SJCRH30 (cell line): ENCODE measurements around the gene ALG1. TPM values are rescaled to one million over a fixed set of nuclear protein-coding genes. Genes with fewer than 3 reads are reported as not detected.
"Not testable (repeated sequence)": the region's sequence is repeated elsewhere in the genome, so short reads cannot be mapped to it uniquely, and the experiment has no call there.

ENCODE experiments used
- DNase-seq, 2 experiments: peaks; one replicate each; pipeline ENCODE4 v3.0.0-alpha.2; 2015 to 2020
- H3K27ac ChIP-seq: fragments of 250-450 bp; sonication (Bioruptor Pico); 2 replicates; pipeline ENCODE4 v1.5.1; 2020; ENCODE audit warnings: mild to moderate bottlenecking, moderate library complexity
- H3K27me3 ChIP-seq: fragments of 250-450 bp; sonication (Bioruptor Pico); 2 replicates; pipeline ENCODE4 v1.5.1; 2020; ENCODE audit warnings: mild to moderate bottlenecking, moderate library complexity
- H3K36me3 ChIP-seq: fragments of 250-450 bp; sonication (Bioruptor Pico); 2 replicates; pipeline ENCODE4 v1.5.1; 2020; ENCODE audit warnings: mild to moderate bottlenecking, moderate library complexity
- H3K4me1 ChIP-seq: fragments of 250-450 bp; sonication (Bioruptor Pico); 2 replicates; pipeline ENCODE4 v1.5.1; 2020; ENCODE audit warnings: mild to moderate bottlenecking, moderate library complexity
- H3K4me3 ChIP-seq: fragments of 250-450 bp; sonication (Bioruptor Pico); 2 replicates; pipeline ENCODE4 v1.5.1; 2020; ENCODE audit warnings: mild to moderate bottlenecking, moderate library complexity
- H3K9me3 ChIP-seq: fragments of 250-450 bp; sonication (Bioruptor Pico); replicated peaks from 2 replicates; pipeline ENCODE4 v1.5.1; 2020; ENCODE audit warnings: mild to moderate bottlenecking, moderate library complexity
- total RNA-seq: library from RNA; depleted of rRNA; stranded (reverse); fragments of >200 nt; shearing (Covaris generic); gene quantifications from 2 replicates; pipeline ENCODE4 v1.2.3, GENCODE V29; 2014

ALG1 gene
- total RNA-seq, 1 experiment from 2014 or later = 8.2 TPM

DNA sequence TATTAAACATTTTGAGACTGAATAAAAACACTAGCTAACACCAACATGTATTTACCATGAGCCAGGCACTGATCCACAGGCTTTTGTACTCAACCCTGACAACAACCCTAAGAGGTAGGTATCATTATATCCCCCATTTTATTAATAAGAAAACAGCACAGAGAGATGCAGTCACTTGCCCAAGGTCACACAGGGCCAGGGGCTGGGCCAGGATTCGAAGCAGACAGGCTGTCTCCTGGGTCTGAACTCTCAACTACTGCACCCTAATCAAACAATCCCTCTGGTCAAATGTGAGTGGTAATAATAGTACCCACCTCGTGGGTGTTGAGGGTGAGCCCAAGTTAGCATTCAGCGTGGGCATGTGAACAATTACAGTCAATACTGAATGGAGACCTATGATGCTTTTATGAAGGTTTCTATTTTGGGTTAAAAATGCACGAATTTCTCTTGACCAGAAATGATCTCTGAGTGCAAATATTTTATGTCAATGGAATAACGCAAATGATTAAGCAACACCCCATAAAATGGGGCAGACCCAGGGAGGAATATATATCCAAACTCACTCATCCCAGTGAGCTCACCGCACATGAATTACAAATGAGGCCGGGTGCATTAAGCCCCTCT lies 24.9 kb downstream of the ALG1 start:
- H3K4me1 ChIP-seq, H3K4me3 ChIP-seq, DNase-seq, H3K27me3 ChIP-seq, H3K27ac ChIP-seq, H3K9me3 ChIP-seq, H3K36me3 ChIP-seq: not testable (repeated sequence)

DNA sequence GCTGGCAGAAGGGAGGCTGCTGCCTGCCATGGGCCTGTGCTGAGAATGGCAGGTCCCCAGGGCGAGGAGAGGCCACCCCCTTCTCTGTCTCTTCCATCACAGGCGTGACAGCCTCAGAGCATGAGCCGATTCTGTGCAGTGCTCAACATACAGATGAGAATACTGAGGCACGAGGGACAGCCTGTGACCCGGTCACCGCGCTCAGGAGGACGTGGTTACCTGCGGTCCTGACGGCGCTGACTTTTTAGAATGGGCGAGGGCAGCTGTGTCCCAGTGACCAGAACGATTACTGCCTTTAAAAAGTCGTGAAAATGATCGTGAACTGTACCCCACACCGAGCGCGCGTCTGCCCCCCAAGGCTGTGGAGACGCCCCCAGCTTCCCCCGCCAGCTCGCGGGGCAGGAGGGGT lies 25.4 kb downstream of the ALG1 start:
- not testable (repeated sequence) for H3K4me1 ChIP-seq, H3K36me3 ChIP-seq, H3K9me3 ChIP-seq, H3K27me3 ChIP-seq
- Histone ChIP-seq H3K27ac (peak overlapping the region; percentile 50), H3K4me3 (peak overlapping the region; percentile 70)
- peak; percentile 29 to 42 for DNase-seq

DNA sequence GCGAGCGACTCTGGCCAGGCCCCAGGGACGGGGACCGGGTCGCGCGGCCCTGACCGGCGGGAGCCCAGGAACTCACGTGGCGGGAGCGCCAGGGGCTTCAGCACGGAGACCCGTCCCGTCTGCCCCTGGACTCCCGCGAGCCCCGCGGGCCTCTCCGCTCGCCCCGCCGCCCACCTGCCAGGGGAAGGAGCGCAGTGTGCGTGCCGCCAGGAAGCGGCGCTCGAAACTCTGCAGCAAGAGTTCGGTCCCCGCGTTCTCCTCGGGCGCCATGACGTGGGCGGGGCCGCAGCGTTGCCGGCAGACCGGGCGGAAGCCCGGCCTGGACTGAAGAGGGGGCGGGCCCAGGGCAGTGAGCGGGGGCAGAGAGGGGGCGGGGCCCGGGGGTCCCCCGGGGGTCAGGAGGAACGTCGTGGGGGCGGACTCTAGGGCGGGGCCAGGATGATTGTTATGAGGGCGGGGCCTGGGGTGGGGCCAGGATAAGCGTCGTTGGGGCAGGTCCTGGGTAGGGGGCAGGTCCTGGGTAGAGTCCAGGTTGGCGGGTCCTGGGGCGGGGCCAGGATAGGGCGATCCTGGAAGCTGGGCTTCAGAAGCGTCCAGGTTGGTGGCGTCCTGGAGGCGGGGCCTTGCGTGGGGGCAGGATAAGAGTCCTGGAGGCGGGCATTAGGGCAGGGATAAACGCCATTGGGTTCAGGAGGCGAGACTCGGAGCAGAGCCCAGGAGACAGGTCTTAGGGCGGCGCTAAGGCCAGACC lies 26.0 kb downstream of the ALG1 start, which contains the start of gene EEF2KMT:
EEF2KMT (minus strand) TSS at position 326 of the 751 bp plus-strand sequence; CDS start at position 270, 56 bp downstream.
- Histone ChIP-seq H3K27ac (peak within 1 kb of the TSS; percentile 50), H3K4me3 (peak within 1 kb of the TSS; percentile 70)
- H3K9me3 ChIP-seq, H3K4me1 ChIP-seq, H3K27me3 ChIP-seq, H3K36me3 ChIP-seq: not testable (repeated sequence)
- DNase-seq = peak; percentile 99

DNA sequence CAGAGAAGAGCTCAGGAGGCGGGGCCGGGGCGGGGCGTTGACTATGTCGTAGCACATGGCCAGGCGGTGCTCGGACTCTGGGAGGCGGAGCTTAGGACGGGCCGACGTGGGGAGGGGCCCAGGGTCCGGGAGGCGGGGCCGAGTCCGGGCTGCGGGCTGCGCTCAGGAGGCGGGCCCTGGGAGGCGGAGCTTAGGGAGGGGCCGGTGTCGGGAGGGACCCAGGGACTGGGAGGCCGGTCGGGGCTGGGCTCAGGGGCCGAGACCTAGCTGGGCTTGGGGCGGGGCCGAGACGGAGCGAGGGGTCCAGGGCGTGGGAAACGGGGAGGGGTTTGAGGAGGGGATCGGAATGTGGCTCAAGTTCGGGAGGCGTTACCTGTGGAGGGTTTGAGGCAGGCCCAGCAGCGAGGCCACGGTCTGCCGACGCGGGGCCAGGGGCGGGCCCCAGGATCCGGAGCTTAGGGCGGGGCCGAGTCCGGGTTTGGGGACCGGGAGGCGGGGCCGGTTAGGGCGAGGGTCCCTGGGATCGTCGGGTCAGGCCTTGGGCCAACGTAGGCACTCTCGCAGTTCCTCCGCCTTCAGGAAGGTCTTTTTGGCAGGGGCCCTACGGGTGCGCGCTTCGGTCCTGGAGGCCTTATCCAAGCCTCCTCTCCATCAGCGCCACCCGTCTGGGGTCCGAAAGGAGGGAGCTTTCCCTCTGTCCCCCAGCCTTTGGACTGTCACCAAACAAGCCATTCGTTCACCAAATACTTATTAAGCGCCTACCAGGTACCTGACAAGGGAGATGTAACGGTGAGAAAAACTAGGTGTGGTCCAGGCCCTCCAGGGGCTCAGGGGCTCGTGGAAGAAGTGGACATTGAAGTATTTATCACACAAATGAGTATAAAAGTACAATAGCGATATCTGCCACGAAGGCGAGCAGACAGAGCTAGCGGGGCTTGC lies 26.8 kb downstream of the ALG1 start:
- not testable (repeated sequence) for H3K36me3 ChIP-seq, H3K4me1 ChIP-seq, H3K9me3 ChIP-seq, H3K27ac ChIP-seq, H3K27me3 ChIP-seq
- peak; percentile 67 to 70 for DNase-seq
- peak overlapping the region; percentile 70 for H3K4me3 ChIP-seq

DNA sequence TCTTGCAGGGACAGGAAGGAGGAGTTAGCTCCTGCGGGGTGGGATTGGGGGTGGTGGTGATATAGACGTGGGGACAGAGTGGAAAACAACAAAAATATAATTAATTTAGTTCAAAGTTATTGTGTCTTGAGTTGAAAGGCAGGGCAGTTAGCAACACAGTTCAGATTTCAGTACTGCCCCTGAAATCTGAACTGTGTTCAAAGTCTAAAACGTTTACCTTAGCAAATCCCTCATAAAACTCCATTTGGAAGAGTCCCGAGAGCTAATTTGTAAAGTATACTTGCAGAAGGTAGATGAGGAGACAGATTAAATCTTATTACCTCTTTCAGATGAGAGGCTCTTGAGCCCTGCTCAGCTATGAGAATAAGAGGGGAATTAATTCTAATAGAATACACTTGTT lies 27.5 kb downstream of the ALG1 start:
- DNase-seq, H3K4me1 ChIP-seq, H3K27me3 ChIP-seq, H3K4me3 ChIP-seq, H3K27ac ChIP-seq, H3K36me3 ChIP-seq, H3K9me3 ChIP-seq: not testable (repeated sequence)

DNA sequence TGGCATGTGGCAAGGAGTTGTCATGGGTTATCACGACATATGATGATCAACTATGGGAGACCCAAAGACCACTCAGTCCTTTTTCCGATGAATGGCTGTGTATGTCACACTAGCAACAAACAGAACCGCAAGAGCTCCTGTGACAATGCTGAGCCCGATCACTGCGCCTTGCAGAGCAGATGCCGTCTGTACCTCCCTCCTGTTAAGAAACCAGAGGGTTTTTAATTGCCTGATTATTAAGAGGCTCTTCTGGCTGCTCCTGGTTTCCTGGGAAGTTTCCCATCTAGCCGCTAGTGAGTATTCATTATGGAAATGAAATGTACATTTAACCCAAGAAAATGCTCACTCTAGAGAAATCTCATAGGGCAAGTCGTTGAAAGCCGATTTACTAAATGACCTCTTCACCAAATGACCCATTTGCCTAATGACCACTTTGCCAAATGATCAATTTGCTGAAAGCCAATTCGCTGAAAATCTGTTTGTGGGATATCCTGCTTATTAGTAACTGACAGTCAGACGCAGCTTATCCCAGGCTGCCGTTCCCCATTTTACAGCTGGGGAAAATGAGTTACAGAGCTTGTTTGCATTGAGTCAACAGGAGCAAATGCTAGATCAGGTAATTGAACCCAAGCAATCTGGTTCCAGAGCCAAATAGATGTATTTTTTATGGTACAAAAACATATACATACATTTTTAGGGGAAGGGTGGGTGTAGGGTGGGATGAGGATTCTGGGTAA lies 31.8 kb downstream of the ALG1 start:
- not testable (repeated sequence) for H3K9me3 ChIP-seq, H3K36me3 ChIP-seq, H3K27me3 ChIP-seq, H3K4me3 ChIP-seq, DNase-seq, H3K4me1 ChIP-seq, H3K27ac ChIP-seq

DNA sequence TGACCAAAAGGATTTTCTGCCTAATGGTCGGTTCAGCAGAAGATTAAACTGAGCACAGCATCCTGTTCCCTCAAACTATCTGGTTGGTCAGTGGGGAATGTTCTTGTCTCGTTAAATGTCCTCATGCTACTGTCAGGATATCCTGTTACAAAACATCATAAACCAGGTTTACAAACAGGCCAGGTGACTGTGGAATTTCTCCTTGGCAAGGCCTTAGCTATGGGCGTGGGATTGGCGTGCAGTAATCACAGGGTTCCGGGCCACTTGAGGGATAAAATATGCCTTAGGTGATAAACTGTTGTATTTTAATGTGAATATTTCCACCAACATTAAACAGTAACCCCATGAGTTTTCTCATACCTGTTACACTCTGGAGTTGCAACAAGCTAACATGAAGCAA lies 33.4 kb downstream of the ALG1 start:
- not testable (repeated sequence) for H3K4me1 ChIP-seq, H3K9me3 ChIP-seq, H3K4me3 ChIP-seq, H3K36me3 ChIP-seq, H3K27me3 ChIP-seq, DNase-seq, H3K27ac ChIP-seq

DNA sequence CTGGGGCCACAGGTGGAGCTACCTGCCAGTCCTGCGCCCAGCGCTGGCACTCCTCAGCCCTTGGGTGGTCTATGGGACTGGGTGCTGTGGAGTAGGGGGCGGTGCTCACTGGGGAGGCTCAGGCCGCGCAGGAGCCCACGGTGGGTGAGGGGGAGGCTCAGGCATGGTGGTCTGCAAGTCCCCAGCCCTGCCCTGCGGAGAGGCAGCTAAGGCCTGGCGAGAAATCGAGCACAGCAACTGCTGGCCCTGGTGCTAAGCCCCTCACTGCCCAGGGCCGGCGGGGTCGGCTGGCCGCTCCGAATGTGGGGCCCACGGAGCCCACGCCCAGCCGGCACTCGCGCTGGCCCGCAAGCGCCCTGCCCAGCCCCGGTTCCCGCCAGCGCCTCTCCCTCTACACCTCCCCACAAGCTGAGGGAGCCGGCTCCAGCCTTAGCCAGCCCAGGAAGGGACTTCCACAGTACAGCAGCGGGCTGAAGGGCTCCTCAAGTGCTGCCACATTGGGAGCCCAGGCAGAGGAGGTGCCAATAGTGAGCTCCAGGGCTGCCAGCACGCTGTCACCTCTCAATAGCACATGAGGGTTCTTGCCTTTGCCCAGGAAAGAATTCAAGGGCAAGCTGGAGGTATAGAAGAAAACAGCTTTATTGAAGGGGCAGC lies 37.0 kb downstream of the ALG1 start:
- no peaks in the 10 kb centered on the region for H3K9me3 ChIP-seq
- no peaks in the 10 kb centered on the region for H3K27me3 ChIP-seq
- H3K27ac ChIP-seq = no peak overlapping the region
- H3K4me3 ChIP-seq = no peak overlapping the region
- H3K4me1 ChIP-seq = no peaks in the 10 kb centered on the region
- no peak for DNase-seq
- no peaks in the 10 kb centered on the region for H3K36me3 ChIP-seq

DNA sequence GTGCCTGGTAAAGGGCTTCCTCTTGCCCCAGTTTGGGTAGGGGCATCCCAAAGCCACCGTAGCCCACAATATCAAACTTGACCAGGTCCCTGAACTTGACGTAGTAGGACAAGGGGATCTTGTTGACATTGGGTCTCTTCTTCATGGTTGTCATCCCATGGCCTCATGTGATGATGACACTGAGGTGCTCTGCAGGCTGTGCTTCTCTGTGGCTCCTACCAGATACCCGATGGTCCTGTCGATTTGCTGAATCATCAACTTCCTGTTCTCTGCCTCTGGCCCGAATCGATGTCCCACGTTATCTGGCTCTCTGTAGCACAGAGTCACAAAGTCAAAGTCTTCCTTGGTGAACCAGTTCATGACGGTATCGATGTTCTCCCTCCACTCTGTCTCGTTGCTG lies 39.3 kb downstream of the ALG1 start:
- H3K4me3 ChIP-seq, H3K4me1 ChIP-seq, H3K9me3 ChIP-seq, H3K27ac ChIP-seq, H3K36me3 ChIP-seq, H3K27me3 ChIP-seq, DNase-seq: not testable (repeated sequence)

DNA sequence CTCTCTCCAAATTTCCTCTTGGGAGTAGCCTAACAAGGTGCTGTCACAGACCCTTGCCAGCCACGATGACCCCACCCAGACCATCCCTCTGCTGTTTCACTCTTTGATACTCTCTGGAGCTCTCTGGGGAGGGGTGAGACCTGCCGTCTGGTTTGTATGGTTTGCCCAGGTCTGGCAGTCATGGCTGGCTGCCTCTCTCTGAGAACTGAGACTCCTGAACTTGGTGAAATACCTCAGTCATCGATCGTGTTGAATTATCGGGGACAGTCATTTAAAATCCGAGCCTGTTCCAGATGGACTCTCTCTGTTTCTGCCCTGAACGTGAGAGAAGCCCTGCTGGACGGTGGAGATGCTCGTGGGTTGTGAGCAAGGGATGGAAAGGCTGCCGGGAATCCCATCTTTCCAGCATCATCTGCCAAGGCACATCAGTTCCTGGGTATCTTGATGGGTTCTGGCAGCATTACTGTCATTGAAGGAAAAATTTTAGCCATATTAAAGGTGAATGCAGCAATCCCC lies 45.2 kb downstream of the ALG1 start:
- not testable (repeated sequence) for DNase-seq, H3K9me3 ChIP-seq, H3K36me3 ChIP-seq, H3K27me3 ChIP-seq, H3K27ac ChIP-seq, H3K4me3 ChIP-seq, H3K4me1 ChIP-seq

DNA sequence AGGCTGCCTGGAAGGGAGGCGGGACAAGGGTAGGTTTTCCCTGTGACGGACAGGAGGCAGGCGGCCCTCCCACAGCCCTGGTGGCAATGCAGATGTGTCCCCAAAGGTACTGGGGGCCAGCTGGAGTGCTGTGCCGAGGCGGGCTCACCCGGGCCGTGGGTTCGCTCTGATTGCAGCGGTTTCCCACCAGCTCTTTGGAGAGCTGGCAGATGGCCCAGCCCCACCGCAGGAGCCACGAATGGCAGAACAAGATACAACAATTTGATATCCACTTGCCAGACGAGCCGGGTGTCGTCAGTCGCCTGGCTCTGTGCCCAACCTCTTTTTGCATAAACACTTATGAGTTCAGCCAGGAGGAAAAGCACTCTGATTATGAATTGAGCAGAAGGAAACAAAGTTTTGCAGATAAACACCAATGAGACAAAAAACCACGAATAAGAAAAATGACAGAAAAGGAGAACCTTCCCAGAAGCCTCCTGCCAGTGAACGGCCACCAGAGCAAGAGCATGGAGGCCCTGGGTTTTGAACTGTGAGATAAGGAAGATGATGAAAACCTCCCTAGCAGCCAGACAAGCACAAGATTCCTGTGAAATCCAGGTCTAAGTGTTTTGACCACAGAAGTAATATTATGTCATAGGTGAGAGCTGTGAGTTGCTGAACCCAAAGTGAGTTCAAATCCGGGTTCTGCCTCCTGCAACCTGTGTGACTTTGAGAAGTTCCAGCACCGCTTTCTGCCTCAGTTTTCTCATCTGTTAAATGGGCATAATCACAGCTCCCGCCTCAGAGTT lies 45.9 kb downstream of the ALG1 start:
- peak; percentile 81 for DNase-seq
- not testable (repeated sequence) for H3K36me3 ChIP-seq, H3K9me3 ChIP-seq, H3K27ac ChIP-seq, H3K4me1 ChIP-seq, H3K27me3 ChIP-seq, H3K4me3 ChIP-seq

DNA sequence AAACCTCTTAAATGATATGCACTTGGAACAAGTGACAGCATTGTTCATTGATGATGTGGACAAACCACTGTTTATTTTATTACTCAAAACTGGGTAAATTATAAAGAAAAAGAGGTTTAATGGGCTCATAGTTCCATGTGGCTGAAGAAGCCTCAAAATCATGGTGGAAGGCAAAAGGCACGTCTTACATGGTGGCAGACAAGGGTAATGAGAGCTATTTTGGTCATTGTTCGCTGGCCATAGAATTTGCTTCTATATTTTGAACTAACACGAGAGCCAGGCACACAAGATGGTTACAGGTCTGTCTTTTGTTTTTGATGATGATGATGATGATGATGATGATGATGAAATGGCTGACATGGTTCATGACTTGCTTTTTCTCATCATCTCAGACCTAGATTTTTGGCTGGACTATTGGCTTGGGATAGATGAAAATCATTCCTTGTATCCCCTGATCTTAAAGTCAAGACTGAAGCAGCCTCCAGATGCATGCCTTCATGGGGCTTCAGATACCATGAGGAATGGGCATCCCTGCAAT lies 59.9 kb downstream of the ALG1 start:
- H3K4me1 ChIP-seq, DNase-seq, H3K27ac ChIP-seq, H3K36me3 ChIP-seq, H3K27me3 ChIP-seq, H3K9me3 ChIP-seq, H3K4me3 ChIP-seq: not testable (repeated sequence)

DNA sequence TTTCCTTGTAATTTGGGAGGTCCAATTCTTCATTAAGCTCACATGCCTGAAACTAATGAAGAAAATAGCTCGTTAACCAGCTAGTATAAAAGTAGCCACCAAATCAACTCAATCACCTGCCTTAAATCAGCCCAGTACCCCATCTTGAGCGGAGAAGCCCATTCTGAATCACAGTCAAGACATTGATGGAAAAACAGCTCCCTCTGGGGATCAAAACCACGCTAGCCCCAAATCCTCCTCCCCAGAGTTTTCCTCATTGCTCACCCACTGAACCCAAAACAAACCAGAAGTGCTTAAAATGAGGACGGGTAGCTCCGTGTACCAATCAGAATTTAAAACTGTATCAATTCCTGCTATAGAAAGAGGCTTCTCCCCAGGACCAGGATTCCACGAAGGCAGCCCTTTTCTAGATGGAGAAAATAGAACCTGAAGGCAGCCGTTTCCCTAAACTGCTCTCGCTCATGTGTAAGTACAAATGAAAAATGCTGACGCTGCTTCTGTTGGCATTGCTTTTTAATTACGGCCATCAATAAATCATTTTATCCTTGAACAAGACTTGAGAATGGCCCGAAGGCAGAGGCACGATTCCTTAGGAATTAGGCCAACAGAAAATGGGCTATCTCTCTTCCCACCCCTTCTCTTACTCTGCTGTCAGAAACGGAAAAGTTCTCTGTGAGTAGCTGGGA lies 61.4 kb downstream of the ALG1 start:
- H3K4me1 ChIP-seq, DNase-seq, H3K4me3 ChIP-seq, H3K36me3 ChIP-seq, H3K27me3 ChIP-seq, H3K27ac ChIP-seq, H3K9me3 ChIP-seq: not testable (repeated sequence)
